HG02852 (cell line): ENCODE measurements around the gene RAI1.

Experiments used
- ATAC-seq: cut with Tn5 transposase; IDR thresholded peaks from one replicate; pipeline ENCODE4 v1.9.1; 2021; ENCODE audit warnings: mild to moderate bottlenecking, moderate library complexity; ENCODE audit not compliant: unreplicated experiment

Gene RAI1

DNA sequence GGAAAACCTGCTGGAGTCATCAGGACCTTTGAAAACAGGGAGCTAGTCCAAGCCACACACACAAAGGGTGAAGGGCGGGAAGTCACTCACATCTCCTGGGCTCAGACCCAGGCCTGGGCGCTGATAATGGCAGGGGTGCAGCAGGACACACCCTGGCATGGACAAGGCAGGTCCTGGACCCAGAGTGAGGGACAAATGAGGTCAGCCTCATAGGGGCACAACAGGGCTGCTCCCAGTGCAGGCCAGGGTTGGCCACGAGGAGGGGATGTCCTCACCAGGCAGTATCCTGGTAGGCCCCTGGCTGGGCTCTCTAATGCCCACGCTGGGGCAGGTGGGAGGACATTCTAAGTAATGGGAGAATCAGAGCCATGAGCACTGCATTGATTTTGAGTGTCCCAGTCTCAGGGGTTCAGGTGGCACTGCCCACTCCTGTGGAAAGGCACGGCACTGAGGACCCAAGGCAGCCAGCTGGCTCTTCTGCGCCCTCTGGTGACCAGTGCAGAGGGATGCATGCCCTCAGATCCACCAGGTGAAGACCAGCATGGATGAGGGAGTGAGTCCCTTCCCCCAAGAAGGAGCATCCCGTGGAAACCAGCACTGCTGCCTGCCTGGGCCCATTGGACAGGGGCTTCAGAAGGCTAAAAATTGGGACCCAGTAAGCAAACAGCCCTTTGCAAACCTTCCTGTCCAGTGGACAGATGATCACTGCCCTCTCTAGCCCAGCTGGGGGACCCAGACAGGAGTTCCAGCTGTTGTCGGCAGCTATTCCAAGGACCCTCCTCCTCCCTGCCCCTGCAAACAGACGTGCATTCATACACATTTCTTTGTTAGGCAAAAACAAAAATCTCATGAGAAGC lies 178.9 kb downstream of the RAI1 start:
- peak; percentile 45 for ATAC-seq

DNA sequence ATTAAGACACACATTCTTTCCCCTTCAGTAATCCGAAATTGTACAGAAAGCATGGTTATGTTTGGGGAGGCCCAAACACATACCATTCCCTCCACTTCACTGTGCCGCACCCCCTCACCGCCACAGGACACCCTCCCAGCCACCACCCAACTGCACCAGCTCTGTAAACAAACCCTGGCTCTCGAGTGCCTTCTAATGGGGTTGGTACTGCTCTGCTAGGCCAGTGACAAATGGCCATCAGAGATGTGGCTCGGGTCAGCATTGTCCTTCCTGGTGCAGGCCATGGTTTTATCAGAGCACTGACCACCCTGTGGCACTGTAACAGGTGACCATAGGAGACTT lies 179.5 kb downstream of the RAI1 start:
- ATAC-seq = no peak
